GM19351 (cell line): ENCODE measurements around the gene SMG6.
"Not testable (repeated sequence)": the region's sequence is repeated elsewhere in the genome, so short reads cannot be mapped to it uniquely, and the experiment has no call there.

Source experiments
- ATAC-seq: cut with Tn5 transposase; IDR thresholded peaks from one replicate; pipeline ENCODE4 v1.9.1; 2021; ENCODE audit warnings: mild to moderate bottlenecking, moderate library complexity; ENCODE audit not compliant: unreplicated experiment

The SMG6 gene

DNA sequence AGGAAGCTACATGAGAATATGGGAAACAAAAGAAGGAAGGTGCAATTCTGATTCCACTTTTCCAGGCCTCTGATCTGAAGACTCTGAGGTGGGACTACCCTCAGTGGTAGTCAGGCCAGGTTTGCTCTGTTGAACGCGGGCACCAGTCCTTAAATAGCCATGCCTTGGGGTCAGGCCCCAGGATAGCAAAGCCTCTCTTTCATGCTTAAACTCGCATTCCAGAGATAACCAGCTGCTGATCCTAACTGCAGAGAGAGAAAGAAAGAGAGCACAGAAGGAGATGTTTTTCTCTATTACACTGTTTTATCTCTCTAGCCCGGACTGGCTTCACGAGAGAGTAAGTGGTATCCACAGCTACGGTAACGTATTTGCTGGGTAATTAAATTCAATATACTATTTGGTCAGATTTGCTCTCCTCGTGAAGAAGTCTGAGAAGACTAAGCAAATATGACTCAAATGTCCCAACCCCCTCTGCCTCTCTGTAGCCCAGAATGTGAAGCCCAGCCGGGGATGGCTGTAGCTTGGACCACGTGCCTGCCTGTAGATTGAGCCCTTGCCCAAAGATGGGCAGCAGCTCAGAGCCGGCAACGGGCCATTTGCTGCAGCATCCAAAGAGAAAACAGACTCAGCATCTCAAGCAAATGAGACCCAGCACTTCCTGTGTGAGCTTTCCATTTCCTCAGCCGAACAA lies 122.2 kb downstream of the SMG6 start:
- no peak for ATAC-seq

DNA sequence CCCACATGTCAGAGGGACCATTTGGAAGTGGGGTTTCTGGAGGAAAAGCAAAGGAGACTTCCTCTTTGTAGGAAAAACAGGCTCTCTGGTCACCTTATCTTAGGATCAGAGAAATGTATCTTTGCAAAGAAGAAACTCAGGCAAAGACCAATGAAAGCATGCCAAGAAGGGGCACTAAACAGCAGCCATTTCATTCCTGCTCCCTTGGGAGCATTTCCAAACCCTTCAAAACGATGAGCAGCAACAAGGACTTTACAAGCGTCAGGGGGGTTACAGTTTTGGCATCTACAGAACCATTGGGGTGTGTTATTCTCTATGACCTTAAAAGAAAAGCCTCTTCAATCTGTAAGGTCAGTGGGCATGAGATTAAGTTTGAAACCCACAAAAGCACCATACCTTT lies 122.8 kb downstream of the SMG6 start:
- no peak for ATAC-seq

DNA sequence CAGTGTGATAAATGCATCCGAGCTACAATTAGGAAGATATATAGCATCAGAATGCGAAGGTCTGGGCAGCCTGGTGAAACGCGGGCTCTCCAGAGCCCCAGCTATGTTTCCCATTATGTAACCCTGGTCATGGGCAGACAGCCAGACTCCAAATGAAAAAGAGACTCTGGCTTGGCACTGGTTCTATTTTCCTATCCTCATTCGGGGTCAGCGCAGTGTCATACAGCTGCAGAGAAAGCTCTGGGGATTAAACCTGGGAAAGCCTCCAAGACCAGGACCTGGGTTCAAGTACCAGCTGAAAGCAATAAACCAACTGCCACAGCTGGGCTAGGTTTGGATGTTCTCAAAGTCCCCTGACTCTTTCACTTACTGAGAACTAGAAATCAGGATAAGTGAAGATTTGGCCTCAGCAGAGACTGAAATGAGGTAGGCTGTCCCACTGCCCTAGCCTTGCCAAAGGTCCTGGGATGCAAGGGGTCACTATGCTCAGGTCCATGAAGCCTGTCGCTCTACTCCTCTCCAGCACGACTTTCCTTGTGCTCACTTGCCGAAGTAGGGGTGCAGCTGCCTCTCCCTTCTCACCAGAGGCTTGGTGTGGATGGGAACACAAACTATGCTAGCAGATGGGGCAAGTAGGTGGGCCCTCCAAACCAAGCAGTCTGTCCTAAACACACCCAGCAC lies 123.8 kb downstream of the SMG6 start:
- no peak for ATAC-seq

DNA sequence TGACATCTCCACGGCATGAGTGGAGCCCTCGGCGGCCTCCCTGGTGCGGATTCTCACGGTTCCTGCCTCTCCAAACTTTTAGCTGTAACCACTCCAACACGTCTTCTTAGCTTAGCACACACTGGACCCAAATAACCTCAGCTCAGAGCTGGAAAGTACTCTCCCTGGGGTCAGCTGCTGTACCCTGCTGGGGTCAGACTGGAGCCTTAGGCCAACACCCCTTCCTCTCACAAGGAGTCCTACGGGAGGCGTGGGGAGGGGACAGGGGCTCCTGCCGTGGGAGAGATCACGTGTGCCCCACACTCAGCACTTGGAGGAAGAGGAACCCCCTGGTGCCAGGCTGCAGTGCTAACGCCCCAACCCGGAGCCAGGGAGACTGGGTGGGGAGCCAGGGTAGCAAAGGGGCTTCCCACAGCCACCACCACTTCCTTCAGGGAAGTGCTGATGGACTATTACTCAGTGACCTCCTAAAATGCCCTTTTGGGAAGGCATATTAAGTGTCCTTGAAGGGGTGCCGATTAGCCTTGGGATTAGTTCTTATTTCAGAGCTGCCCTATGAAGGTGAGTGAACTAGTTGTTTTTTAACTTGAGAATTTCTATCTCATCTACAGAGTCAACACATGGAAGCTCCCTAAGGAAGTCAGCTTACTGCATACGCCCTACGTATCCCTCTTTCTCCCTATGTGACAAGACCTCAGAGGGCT lies 124.6 kb downstream of the SMG6 start:
- no peak for ATAC-seq

DNA sequence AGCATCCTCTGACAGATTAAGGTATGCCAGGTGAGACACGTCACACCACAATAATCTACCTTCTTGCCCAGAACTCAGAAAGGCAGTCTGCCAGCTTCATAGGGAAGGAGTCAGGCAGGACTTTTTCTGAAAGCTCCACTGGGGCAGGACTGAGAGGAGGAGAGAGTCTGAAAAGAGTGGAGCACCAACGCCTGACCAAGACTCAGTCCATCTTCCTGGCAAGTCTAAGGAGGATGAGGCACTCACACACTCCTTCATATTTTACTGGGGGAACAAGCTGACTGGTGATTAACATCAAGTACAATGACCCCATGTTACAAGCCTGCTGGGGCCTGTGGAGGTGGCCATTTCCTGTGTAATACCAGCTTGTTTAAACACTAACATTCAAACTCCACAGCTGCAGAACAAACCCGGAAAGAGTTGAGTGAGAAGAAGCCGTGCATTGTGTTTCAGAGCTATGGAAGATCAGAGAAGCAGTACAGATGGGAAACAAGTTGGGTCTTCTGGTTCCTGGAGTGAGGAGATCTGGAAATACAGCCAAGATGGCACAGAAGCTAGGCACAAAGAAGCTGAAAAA lies 126.3 kb downstream of the SMG6 start:
- no peak for ATAC-seq

DNA sequence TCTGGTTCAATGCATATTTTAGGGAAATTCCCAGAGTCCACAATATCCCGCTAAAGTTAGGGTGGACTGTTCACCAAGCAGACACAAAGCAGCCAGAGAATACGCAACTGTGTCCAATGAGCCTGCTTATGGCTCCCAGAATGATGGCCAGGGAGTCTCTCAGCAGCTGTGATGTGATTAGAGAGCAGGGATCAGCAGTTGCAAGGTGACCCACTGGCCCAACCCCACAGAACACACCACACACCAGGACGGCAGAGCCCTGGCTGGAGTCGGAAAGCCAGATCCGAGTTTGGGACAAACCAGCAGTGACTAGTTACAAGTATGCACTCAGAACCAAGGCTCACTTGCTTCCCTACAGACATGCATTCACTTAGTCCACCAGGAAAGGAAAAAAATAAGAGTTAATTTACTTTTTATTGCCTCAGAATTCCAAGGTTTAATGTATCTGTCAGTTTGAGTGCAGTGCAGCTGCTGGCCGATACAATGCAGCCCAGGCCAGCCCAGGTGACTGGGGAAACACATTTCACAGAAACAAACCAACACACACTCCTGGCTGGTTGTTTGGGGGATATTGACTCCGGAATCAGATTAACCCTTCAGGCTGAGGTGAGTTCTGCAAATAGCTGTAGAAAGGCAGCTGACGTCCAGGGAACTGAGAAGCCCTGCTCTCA lies 127.0 kb downstream of the SMG6 start:
- no peak for ATAC-seq

DNA sequence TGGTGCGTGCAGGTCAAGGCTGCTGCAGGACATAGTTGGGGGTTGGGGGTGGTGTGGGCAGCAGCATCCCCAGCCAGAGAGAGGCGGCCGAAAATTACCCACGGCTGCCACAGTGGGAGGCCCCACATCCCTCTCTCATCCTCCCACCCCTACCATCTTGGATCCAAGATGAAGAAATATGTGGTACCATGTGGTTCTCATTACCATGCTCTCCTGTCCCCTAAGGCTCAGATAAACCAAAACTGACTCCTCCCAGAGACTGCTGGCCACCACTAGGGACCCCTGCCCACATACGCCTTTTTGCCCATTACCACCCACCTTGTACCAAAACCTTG lies 128.3 kb downstream of the SMG6 start:
- ATAC-seq: no peak

DNA sequence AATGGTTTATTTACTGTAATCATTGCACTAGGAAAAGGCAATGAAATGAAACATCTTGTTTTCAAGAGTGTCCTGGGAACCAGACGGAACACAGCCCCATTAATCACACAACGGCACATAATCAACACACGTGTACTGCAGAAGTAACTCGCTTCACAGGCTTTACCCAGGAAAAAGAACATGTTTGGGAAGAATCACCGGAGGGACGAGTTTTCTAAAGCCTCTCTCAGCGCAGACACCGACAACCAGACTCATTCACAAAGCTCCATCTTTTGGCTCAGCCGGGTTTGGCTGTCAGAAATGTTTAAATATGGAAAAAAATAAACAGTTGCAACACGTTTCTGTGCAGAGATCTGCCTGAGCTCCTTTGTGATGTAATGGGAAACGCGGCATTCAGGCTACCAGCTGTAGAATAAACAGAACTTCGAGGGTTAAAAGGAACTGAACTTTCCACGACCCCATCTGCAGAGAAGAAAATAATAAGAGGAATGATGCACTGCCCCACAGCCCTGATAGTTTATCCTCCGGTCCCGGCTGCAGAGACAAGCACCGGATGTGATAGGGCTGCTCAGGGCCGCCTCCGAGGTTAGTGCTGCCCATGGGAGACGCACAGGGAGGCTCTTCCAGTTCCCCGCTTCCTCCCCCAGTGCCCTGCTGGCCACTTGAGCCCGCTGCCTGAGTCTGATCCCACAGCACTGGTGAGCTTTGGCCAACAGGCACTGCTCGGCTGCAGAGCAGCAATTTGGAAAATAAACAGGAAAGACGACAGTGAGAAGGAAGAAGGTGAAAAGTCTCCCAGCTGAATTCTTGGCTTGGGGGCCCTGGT lies 128.9 kb downstream of the SMG6 start:
- no peak for ATAC-seq

DNA sequence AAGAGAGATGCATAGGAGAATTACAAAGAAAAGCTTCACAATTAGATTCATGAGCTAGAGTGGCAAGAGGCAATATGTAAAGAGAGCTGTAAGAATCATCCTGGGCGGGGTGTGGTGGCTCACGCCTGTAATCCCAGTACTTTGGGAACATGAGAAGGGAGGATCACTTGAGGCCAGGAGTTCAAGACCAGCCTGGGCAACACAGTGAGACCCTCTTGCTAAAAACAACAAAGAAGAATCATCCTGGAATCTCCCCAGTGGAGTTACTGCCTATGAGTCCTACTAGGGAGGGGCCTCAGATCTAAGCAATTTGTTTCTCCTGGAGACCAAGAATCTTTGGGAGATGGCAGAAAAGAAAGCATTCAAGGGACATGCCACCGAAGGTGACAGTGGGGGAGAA lies 129.6 kb downstream of the SMG6 start:
- ATAC-seq: no peak

DNA sequence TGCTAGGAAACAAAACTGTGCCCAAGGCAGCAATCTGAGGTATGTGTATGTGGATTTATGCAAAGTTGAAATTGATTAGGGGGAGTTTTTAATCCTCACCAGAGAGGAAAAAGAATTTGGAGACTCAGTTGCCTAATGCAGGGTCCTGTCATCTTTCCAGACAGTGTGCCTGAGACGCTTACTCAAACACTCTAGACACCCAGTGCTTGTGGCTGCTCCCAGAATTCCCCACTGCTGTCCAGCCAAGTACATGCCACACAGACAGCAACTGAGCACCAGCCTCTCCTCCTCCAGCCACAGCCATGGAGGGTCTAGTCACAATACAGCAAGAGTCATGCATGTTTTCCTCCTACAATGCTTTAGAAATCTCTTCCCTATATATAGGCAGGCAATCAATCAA lies 130.6 kb downstream of the SMG6 start:
- ATAC-seq: no peak

DNA sequence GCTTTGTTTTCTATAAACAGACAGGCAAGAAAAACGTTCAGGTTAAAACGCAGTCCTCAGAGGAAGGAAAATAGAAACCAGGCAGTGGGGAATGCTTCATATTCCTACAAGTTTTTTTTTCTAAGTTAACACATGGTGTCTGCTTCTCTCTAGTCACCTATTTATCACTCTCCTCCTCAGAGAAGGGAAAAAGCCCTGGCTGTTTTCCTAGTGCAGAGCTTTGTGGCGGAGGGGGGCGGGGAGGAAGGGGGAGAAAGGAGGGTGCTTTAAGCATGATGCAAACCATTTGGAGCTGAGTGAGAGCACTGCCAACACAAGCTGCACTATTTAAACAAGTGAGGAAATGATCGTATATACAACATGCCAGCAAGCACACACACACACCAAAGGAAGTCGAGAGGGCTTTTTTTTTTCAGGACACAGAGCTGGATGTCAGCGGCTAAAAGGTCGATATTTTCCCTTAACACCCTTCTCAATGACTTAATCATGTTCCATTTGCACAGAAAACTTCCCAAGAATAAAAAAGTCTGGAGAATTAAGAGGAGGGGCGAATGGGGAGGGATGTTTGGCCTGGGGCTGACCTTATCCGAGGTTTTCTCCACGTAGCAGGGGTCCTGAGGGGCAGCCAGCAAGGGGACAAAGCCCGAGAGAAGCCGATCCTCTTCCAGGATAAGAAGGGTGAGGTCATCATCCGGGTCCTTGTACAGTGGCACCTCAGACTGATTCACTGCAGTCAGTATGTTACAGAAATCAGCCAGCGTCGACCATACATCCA lies 131.3 kb downstream of the SMG6 start:
- ATAC-seq: no peak

DNA sequence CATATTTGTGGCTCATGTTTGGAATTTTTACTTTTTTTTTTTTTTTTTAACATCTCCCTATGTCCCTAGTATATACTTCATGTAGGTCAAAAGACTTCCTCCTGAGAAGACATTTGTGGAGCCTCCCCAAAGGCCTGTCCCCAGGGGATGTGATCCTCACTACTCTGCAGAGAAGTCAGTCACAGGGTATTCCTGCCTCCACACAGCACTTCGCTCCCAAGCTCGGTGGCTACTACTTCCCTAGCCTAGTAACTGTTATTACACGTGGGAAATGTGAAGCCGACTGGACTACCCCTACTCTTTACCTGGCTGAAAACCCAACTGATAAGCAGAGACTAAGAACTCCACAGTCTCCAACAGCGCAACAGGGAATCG lies 131.9 kb downstream of the SMG6 start:
- ATAC-seq: no peak

DNA sequence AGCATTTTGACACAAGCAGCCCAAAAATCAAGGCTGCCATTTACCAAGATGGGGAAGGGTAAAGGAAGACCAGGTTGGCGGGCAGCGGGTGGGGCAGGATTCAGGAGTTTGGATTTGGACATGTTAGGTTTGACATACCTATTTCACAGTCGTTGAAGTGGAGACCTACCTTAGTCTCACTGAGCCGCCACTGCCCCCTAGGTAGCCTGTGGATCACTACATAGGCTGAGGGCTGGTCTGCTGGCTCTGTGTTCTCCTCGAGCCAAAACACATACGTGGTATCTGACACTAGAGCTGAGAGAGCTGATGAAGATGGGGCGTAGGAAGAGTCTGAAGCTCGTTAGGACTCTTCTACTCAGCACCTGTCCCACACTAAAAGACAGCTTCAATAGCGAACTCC lies 133.6 kb downstream of the SMG6 start:
- ATAC-seq: no peak

DNA sequence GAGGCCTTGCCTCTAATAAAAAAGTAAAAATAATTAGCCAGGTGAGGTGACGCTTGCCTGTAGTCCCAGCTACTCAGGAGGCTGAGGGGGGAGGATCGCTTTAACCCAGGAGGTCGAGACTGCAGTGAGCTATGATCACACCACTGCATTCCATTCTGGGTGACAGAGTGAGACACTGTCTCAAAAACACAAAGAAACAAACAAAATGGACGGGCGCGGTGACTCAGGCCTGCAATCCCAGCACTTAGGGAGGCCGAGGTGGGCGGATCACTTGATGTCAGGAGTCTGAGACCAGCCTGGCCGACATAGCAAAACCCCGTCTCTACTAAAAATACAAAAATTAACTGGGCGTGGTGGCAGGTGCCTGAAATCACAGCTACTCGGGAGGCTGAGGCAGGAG lies 137.9 kb downstream of the SMG6 start:
- ATAC-seq: not testable (repeated sequence)

DNA sequence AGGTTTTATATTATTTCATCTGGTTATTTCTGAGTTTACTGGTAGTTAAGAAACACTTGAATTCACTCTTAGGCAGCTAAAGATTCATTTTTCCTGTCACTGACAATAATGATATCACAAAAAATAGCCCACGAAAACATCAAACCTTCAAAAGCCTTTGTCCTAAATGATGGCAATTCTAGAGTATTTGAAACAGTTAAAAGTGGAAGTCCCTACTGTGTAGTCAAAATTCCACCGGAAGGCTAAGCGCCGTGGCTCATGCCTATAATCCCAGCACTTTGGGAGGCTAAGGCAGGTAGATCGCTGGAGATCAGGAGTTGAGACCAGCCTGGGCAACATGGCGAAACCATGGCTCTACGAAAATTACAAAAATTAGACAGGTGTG lies 145.2 kb downstream of the SMG6 start:
- no peak for ATAC-seq

DNA sequence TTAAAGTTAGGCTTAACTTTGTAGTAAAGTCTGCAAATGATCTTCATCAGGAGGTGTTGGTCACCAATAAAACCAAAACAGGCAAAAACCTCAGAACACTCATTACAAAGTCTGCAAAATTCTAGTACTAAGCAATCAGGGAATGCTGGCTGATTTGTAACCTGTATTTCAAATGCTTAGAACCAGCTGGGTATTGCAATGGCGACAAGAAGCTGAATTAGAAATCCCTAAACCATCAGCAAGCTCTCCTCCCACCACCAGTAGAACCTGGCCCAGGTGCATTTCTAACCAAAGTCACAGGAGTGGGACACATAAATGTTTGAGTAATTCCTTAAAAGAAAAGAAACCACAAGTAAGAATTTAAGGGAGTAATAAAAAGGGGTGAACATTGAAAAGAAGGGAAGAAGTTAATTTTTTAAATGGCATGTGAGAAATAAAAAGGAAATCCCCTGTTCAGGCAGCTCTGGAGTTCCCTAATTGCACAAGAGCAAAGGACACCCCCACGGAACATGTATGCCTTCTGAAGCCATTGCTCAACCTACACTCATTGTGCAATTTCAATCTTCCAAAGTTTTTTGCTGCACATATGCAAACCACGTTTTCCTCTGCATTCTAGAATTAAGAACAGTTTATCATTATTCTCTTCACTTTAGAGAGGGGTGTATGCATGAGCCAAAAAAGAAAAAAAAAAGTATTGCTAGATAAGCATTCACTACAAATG lies 145.8 kb downstream of the SMG6 start:
- no peak for ATAC-seq

DNA sequence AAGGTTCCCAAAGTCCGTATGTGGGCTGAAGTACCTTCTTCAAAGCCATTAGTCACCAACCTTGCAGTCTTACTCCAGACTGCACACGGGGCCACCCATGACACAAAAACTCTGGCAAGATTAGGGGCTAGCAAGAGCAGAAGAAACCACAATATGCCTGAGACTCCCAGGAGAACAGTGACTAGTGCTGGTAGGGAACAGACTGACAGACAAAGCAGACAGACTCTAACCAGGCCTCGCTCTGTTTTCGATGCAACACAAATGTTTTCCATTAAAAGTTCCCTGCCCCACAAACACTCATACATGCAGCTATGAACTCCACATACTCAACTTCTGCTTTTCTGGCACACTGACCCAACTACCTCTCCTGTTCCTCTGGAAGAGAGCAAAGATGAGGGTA lies 146.5 kb downstream of the SMG6 start:
- no peak for ATAC-seq

DNA sequence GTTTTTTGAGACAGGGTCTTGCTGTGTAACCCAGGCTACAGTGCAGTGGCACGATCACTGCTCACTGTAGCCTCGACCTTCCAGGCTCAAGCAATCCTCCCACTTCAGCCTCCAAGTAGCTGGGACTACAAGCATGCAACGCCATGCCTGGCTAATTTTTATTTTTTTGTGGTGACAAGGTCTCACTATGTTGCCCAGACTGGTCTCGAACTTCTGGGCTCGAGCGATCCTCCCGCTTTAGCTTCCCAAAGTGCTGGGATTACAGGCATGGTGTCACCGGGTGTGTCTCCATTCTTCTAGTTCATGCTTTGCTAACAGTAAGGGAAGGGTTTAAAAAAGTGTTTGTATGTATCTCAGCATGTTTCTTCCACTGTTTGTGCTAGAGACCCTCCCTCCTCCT lies 146.9 kb downstream of the SMG6 start:
- ATAC-seq: no peak

DNA sequence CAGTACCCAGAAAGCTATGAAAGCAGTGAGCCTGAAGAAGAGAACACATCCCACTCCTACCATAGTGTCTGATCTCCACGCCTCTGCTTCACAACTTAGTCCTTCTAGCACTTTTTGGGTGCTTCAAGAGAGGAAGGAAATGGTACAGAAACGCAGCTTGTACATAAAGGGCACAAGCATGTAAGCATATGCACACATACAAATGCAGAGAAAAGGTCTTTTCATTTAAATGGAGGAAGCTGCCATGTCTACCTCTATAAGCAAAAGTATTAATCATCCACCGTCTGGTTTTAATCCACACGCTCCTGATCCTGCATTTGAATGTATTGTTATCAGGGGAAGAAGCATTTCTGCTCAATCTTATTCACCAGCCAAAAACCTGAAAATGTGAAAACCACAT lies 148.0 kb downstream of the SMG6 start:
- no peak for ATAC-seq
